MCF 10A (cell line): Measurements from ENCODE around the gene CCNB2. TPM values are rescaled to one million over a fixed set of nuclear protein-coding genes. Genes with fewer than 3 reads are reported as not detected.

ENCODE experiments used
- BruUV-seq: library from RNA; stranded (reverse); fragments of 400-500 nt; replicated peaks from 2 replicates; lab custom pipeline; 2021; lab: Mats Ljungman, UMichigan
- CTCF ChIA-PET: fragments of 300-600 bp; sonication (Branson Sonifier 250); formaldehyde crosslinking; extraction: SDS; loops from one replicate; lab custom pipeline; 2021; ENCODE audit warnings: antibody characterized with exemption, inconsistent platforms; lab: Yijun Ruan, JAX
- POLR2A ChIA-PET: fragments of 300-600, 350-650 bp; sonication (Branson Sonifier 250); formaldehyde crosslinking; extraction: SDS; loops from one replicate; lab custom pipeline; 2020; ENCODE audit warnings: antibody characterized with exemption, inconsistent platforms; lab: Yijun Ruan, JAX
- DNase-seq: peaks from one replicate; pipeline ENCODE4 v3.0.0-alpha.2; 2018; ENCODE audit not compliant: unreplicated experiment
- H3K27ac Mint-ChIP-seq: one replicate; pipeline ENCODE4 v1.8.0; 2022; ENCODE audit warnings: mild to moderate bottlenecking, low read depth, mixed read lengths; ENCODE audit not compliant: unreplicated experiment
- H3K27me3 Mint-ChIP-seq: one replicate; pipeline ENCODE4 v1.8.0; 2022; ENCODE audit warnings: mixed read lengths; ENCODE audit not compliant: insufficient read depth, unreplicated experiment
- H3K36me3 Mint-ChIP-seq: one replicate; pipeline ENCODE4 v1.8.0; 2022; ENCODE audit warnings: mild to moderate bottlenecking, moderate library complexity, mixed read lengths; ENCODE audit not compliant: insufficient read depth, unreplicated experiment
- H3K4me1 Mint-ChIP-seq: one replicate; pipeline ENCODE4 v1.8.0; 2022; ENCODE audit warnings: mixed read lengths; ENCODE audit not compliant: insufficient read depth, unreplicated experiment
- H3K4me3 Mint-ChIP-seq: one replicate; pipeline ENCODE4 v1.8.0; 2022; ENCODE audit warnings: mild to moderate bottlenecking, moderate library complexity, mixed read lengths; ENCODE audit not compliant: unreplicated experiment
- H3K9me3 Mint-ChIP-seq: one replicate; pipeline ENCODE4 v1.8.0; 2022; ENCODE audit warnings: mixed read lengths; ENCODE audit not compliant: unreplicated experiment
- CTCF ChIP-seq: fragments of 200-600 bp; IDR thresholded peaks from one replicate; pipeline ENCODE4 v1.8.0; 2022; ENCODE audit warnings: antibody characterized with exemption, mild to moderate bottlenecking; ENCODE audit not compliant: unreplicated experiment
- intact Hi-C: fragments of 100-400 bp; cut with micrococcal nuclease; formaldehyde crosslinking; loops from 2 replicates; pipeline ENCODE4 v1.14.1; 2022
- total RNA-seq: library from RNA; stranded (reverse); gene quantifications from 2 replicates; pipeline ENCODE4 v1.2.3, GENCODE V29; 2022

Gene CCNB2
- total RNA-seq, 1 experiment from 2014 or later = 54.1 TPM

- BruUV-seq = no TSS peak
- TF ChIP-seq CTCF = no peak
- no peaks in the 10 kb centered on the region for H3K27me3 Mint-ChIP-seq
- intact Hi-C loops = no loop called here
- no peak for DNase-seq
- no peaks in the 10 kb centered on the region for H3K4me1 Mint-ChIP-seq
- H3K27ac Mint-ChIP-seq = no peak overlapping the region
- H3K36me3 Mint-ChIP-seq = peaks cover 80% of the 10 kb centered on the region
- H3K9me3 Mint-ChIP-seq = no peaks in the 10 kb centered on the region
- H3K4me3 Mint-ChIP-seq = no peak overlapping the region
- POLR2A ChIA-PET = interaction anchor here (0.8 kb wide), 2 partner anchors 11 to 434 kb away, joined by 3 to 4 read pairs; no protein-coding TSS in a partner anchor
- CTCF ChIA-PET = interaction anchor here (0.8 to 1.2 kb wide), 2 partner anchors 34 to 800 kb away, joined by 3 to 4 read pairs; no protein-coding TSS in a partner anchor
Observed at GRCh38 chr15:59063042-59063441, 41.9 kb upstream of the CCNB2 start.

GRCh38 chr15:59069430-59069829 is 35.5 kb upstream of the CCNB2 start:
- no peaks in the 10 kb centered on the region for H3K9me3 Mint-ChIP-seq
- no peak overlapping the region for H3K27ac Mint-ChIP-seq
- CTCF ChIA-PET = interaction anchor here (0.7 to 1.0 kb wide), 2 partner anchors 20 to 543 kb away, joined by 3 to 4 read pairs; no protein-coding TSS in a partner anchor
- no peaks in the 10 kb centered on the region for H3K27me3 Mint-ChIP-seq
- TF ChIP-seq CTCF = no peak
- POLR2A ChIA-PET = interaction anchor here (0.6 to 1.3 kb wide), 2 partner anchors 16 to 310 kb away, joined by 3 to 4 read pairs; no protein-coding TSS in a partner anchor
- no peak overlapping the region for H3K4me3 Mint-ChIP-seq
- intact Hi-C loops = no loop called here
- no peaks in the 10 kb centered on the region for H3K4me1 Mint-ChIP-seq
- peaks cover 85% of the 10 kb centered on the region for H3K36me3 Mint-ChIP-seq
- BruUV-seq = no TSS peak
- DNase-seq = no peak

GRCh38 chr15:59074607-59075006 is 30.3 kb upstream of the CCNB2 start:
- intact Hi-C loops = no loop called here
- no peak overlapping the region for H3K4me3 Mint-ChIP-seq
- ChIA-PET POLR2A (interaction anchor here (1.2 kb wide), 1 partner anchor 8 kb away, joined by 6 read pairs; no protein-coding TSS in a partner anchor), CTCF (interaction anchor here (0.6 to 0.7 kb wide), 2 partner anchors 12 to 14 kb away, joined by 3 to 4 read pairs; no protein-coding TSS in a partner anchor)
- no peak for TF ChIP-seq CTCF
- no peaks in the 10 kb centered on the region for H3K27me3 Mint-ChIP-seq
- DNase-seq = no peak
- no peaks in the 10 kb centered on the region for H3K4me1 Mint-ChIP-seq
- H3K36me3 Mint-ChIP-seq = peaks cover 62% of the 10 kb centered on the region
- H3K27ac Mint-ChIP-seq = no peak overlapping the region
- H3K9me3 Mint-ChIP-seq = no peaks in the 10 kb centered on the region
- BruUV-seq = no TSS peak

GRCh38 chr15:59087731-59088130 is 17.2 kb upstream of the CCNB2 start:
- intact Hi-C loops = no loop called here
- ChIA-PET CTCF (interaction anchor here (0.7 to 1.4 kb wide), 3 partner anchors 18 to 554 kb away, joined by 3 to 5 read pairs (median 3); no protein-coding TSS in a partner anchor), POLR2A (no interaction called here)
- TF ChIP-seq CTCF = no peak
- no peaks in the 10 kb centered on the region for H3K9me3 Mint-ChIP-seq
- no peak for DNase-seq
- H3K4me1 Mint-ChIP-seq = no peaks in the 10 kb centered on the region
- BruUV-seq = no TSS peak
- peaks cover 79% of the 10 kb centered on the region for H3K36me3 Mint-ChIP-seq
- peak overlapping the region; percentile 30 for H3K27ac Mint-ChIP-seq
- no peak overlapping the region for H3K4me3 Mint-ChIP-seq
- H3K27me3 Mint-ChIP-seq = no peaks in the 10 kb centered on the region
